ENCODE data around the gene VCL.

The VCL gene

DNA sequence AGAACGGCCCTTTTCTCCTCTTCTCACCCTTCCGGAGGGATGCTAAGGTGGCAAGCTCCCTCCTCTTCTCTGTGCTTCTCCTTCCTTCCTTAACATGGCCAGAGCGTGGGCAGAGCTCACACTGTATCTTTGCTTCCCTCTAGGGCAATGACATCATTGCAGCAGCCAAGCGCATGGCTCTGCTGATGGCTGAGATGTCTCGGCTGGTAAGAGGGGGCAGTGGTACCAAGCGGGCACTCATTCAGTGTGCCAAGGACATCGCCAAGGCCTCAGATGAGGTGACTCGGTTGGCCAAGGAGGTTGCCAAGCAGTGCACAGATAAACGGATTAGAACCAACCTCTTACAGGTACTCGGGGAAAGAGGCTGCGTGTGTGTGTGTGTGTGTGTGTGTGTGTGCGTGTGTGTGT, 116.1 kb downstream of the VCL start:
- Histone ChIP-seq H4K20me1 (ENCODE audit: low read depth, low read length) (no peaks in the 10 kb centered on the region), H3K9ac (ENCODE audit: low read length) (no peak overlapping the region), H3K79me2 (ENCODE audit: insufficient read depth, low read length) (no peaks in the 10 kb centered on the region), H2AFZ (ENCODE audit: low read depth, low read length, severe bottlenecking) (no peak overlapping the region), H3K9me3 (ENCODE audit: insufficient read depth, low read length) (no peaks in the 10 kb centered on the region), H3K27me3 (ENCODE audit: low read length) (no peaks in the 10 kb centered on the region), H3K27ac (ENCODE audit: low read depth, low read length) (no peak overlapping the region), H3K9me2 (replicated peaks; ENCODE audit: insufficient read depth, low read length) (no peaks in the 10 kb centered on the region), H3K4me2 (ENCODE audit: low read depth, low read length, poor library complexity, severe bottlenecking) (no peak overlapping the region), H3K4me3 (ENCODE audit: insufficient read depth, low read length, poor library complexity, severe bottlenecking) (no peak overlapping the region), H3F3A (ENCODE audit: insufficient read depth) (no peaks in the 10 kb centered on the region), H3K36me3 (ENCODE audit: low read length) (peaks cover 13% of the 10 kb centered on the region)
- TF ChIP-seq EZH2phosphoT487 (conservative IDR thresholded peaks at IDR 0.05; ENCODE audit: low read length): no peak
- TF ChIP-seq, protein P1, sequence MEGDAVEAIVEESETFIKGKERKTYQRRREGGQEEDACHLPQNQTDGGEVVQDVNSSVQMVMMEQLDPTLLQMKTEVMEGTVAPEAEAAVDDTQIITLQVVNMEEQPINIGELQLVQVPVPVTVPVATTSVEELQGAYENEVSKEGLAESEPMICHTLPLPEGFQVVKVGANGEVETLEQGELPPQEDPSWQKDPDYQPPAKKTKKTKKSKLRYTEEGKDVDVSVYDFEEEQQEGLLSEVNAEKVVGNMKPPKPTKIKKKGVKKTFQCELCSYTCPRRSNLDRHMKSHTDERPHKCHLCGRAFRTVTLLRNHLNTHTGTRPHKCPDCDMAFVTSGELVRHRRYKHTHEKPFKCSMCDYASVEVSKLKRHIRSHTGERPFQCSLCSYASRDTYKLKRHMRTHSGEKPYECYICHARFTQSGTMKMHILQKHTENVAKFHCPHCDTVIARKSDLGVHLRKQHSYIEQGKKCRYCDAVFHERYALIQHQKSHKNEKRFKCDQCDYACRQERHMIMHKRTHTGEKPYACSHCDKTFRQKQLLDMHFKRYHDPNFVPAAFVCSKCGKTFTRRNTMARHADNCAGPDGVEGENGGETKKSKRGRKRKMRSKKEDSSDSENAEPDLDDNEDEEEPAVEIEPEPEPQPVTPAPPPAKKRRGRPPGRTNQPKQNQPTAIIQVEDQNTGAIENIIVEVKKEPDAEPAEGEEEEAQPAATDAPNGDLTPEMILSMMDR (IDR thresholded peaks at IDR 0.05; ENCODE audit: insufficient read depth, low read length, poor library complexity, severe bottlenecking): no peak

DNA sequence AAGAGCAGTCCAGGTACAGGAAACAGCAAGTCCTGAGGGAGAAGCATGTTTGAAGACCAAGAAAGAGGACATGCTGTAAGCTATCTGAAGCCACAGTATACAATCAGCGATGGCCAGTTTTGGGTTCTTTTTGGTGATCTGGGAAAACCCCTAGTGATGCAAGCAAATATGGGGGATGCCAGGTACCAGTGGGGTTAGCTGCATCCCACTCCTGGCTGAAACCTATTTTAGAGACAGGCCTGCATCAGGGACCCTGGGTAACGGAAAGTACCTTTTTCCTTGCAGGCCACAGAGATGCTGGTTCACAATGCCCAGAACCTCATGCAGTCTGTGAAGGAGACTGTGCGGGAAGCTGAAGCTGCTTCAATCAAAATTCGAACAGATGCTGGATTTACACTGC, 119.8 kb downstream of the VCL start:
- H3K27ac ChIP-seq (ENCODE audit: low read depth, low read length): no peak overlapping the region
- H3K4me2 ChIP-seq (ENCODE audit: low read depth, low read length, poor library complexity, severe bottlenecking): no peak overlapping the region
- H2AFZ ChIP-seq (ENCODE audit: low read depth, low read length, severe bottlenecking): no peak overlapping the region
- no peaks in the 10 kb centered on the region for H3K9me2 ChIP-seq (replicated peaks; ENCODE audit: insufficient read depth, low read length)
- H3K79me2 ChIP-seq (ENCODE audit: insufficient read depth, low read length): no peaks in the 10 kb centered on the region
- no peak overlapping the region for H3K9ac ChIP-seq (ENCODE audit: low read length)
- H3K27me3 ChIP-seq (ENCODE audit: low read length): no peaks in the 10 kb centered on the region
- no peaks in the 10 kb centered on the region for H3F3A ChIP-seq (ENCODE audit: insufficient read depth)
- no peaks in the 10 kb centered on the region for H4K20me1 ChIP-seq (ENCODE audit: low read depth, low read length)
- H3K36me3 ChIP-seq (ENCODE audit: low read length): peaks cover 8% of the 10 kb centered on the region; the same call in 1 of the 2 replicates
- no peak overlapping the region for H3K4me3 ChIP-seq (ENCODE audit: insufficient read depth, low read length, poor library complexity, severe bottlenecking)
- no peaks in the 10 kb centered on the region for H3K9me3 ChIP-seq (ENCODE audit: insufficient read depth, low read length)
- TF ChIP-seq EZH2phosphoT487 (conservative IDR thresholded peaks at IDR 0.05; ENCODE audit: low read length): no peak
- TF ChIP-seq, protein P1 (IDR thresholded peaks at IDR 0.05; ENCODE audit: insufficient read depth, low read length, poor library complexity, severe bottlenecking): no peak

DNA sequence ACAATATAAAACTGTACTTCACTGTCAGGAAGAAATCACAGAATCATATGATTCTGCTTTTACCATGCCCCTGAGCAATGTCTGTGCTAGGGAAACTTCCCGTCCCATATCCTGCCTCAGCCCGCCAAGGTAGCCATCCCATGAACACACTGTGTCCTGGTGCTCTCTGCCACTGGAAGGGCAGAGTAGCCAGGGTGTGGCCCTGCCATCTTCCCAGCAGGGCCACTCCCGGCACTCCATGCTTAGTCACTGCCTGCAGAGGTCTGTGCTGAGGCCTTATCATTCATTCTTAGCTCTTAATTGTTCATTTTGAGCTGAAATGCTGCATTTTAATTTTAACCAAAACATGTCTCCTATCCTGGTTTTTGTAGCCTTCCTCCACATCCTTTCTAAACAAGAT, 120.9 kb downstream of the VCL start:
- H3K9me3 ChIP-seq (ENCODE audit: insufficient read depth, low read length): no peaks in the 10 kb centered on the region
- H3K9me2 ChIP-seq (replicated peaks; ENCODE audit: insufficient read depth, low read length): no peaks in the 10 kb centered on the region
- H3K36me3 ChIP-seq (ENCODE audit: low read length): peaks cover 12% of the 10 kb centered on the region
- TF ChIP-seq, protein P1 (IDR thresholded peaks at IDR 0.05; ENCODE audit: insufficient read depth, low read length, poor library complexity, severe bottlenecking): no peak
- no peak for TF ChIP-seq EZH2phosphoT487 (conservative IDR thresholded peaks at IDR 0.05; ENCODE audit: low read length)
- H3K27me3 ChIP-seq (ENCODE audit: low read length): no peaks in the 10 kb centered on the region
- no peaks in the 10 kb centered on the region for H3K79me2 ChIP-seq (ENCODE audit: insufficient read depth, low read length)
- no peak overlapping the region for H2AFZ ChIP-seq (ENCODE audit: low read depth, low read length, severe bottlenecking)
- no peaks in the 10 kb centered on the region for H3F3A ChIP-seq (ENCODE audit: insufficient read depth)
- no peak overlapping the region for H3K4me3 ChIP-seq (ENCODE audit: insufficient read depth, low read length, poor library complexity, severe bottlenecking)
- no peak overlapping the region for H3K4me2 ChIP-seq (ENCODE audit: low read depth, low read length, poor library complexity, severe bottlenecking)
- H3K9ac ChIP-seq (ENCODE audit: low read length): no peak overlapping the region
- H4K20me1 ChIP-seq (ENCODE audit: low read depth, low read length): no peaks in the 10 kb centered on the region
- H3K27ac ChIP-seq (ENCODE audit: low read depth, low read length): no peak overlapping the region
